ENCODE data around the gene WDR90.

DNA sequence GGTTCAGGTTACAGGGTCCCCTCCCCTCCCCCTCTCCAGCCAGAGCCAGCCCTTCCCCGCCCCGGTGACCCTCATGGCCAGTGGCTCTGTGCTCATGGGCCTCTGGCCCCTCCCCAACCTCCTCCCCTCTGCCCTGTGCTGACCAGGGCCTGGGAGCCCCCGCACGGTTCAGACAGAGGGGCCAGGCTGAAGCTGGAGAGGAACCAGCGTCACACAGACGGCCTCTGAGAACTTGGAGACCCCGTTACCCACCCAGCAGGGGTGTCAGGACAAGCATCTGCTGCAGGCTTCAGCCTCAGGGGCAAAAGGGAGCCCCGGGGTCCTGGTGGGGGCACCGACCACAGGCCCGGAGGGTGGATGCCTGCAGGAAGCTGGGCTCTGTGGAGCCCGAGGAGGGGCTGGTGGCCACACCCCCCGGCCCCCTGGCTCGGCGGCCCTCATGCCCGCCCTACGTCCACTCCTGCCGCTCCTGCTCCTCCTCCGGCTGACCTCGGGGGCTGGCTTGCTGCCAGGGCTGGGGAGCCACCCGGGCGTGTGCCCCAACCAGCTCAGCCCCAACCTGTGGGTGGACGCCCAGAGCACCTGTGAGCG is 18.3 kb upstream of the WDR90 start, which contains the start of gene WFIKKN1:
- TF ChIP-seq CTCF (IDR thresholded peaks at IDR 0.05 in 4 of 5, conservative IDR thresholded peaks at IDR 0.05 in 1 of 5), result no peak
- TF ChIP-seq POLR2A (IDR thresholded peaks at IDR 0.05), result no peak
